GM21737 (cell line): Measurements from ENCODE around the gene SLC25A18.
"Not testable (repeated sequence)": the region's sequence is repeated elsewhere in the genome, so short reads cannot be mapped to it uniquely, and the experiment has no call there.

Experiments used
- ATAC-seq: cut with Tn5 transposase; IDR thresholded peaks from one replicate; pipeline ENCODE4 v1.9.1; 2021; ENCODE audit warnings: mild to moderate bottlenecking, moderate library complexity; ENCODE audit not compliant: unreplicated experiment

The SLC25A18 gene

DNA sequence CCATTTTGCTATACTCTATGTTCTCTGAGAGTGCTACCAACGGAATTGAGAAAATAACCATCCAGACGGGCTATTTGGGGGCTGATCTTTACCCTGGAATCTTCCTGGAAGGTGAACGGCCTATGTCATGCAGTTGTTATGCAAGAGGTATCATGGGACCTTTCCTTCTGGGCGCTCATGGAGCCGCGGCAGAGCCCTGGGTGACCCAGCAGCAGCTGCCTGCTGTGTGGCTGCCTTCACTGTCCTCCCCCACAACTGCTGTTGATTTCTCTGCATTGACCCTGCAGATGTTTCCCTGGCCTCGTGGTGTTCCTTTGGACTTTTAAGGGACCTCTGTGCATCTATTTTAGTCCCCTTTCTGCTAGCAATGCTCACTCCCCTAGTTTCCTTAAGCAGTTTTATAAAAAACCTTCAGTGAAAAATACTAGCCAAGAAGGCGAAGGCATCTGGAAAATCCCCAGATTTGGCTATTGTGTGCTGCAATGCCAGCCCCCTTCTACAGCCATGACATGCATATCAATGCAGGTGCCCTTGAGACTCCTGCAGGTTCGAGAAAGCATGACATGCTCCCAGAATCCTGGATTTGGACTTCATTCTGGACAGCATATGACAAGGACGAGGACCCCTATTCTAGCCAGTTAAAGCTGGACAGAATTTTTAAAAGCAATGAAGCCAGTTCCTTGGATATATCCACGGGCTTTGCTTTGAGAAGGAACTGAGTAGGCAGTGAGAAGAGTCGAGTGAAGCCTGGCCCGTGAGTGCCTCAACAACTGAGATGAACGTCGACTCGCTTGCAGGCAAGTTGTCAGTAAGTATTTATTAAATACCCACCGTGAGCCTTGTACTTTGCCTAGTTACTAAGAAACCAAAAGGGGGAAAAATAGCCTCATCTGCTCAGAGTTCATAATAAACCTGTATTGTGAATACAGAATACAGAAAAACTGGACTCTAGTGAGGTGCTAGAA, at the start of gene SLC25A18:
SLC25A18 (plus strand) TSS at position 593 of the 965 bp plus-strand sequence. CDS start 16,447 bp downstream, outside the sequence.
- ATAC-seq, result no peak

GRCh38 chr22:17513612-17514011, 49.7 kb upstream of the SLC25A18 start:
- no peak for ATAC-seq

GRCh38 chr22:17514084-17514483, 49.2 kb upstream of the SLC25A18 start:
- no peak for ATAC-seq

GRCh38 chr22:17518406-17518805, 44.9 kb upstream of the SLC25A18 start:
- no peak for ATAC-seq

GRCh38 chr22:17521971-17522370, 41.3 kb upstream of the SLC25A18 start:
- not testable (repeated sequence) for ATAC-seq

DNA sequence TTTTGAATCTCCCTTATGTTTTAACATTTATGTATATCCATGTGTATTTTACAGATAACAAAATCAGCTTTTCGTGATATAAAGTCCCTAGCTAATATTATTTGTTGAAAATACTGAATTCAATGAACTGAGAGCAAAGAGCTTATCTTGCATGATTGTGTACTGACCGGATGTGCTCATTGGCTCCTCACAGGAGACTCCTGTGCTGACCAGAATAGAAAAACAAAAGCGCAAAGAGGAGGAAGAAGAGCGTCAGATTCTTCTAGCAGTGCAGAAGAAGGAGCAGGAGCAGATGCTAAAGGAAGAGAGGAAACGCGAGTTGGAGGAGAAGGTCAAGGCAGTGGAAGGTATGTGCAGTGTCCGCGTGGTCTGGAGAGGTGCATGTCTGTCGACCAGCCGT, 39.4 kb upstream of the SLC25A18 start:
- no peak for ATAC-seq

GRCh38 chr22:17536269-17536668, 27.0 kb upstream of the SLC25A18 start:
- ATAC-seq, result no peak

- no peak for ATAC-seq
These were observed 26.1 kb upstream of the SLC25A18 start for GRCh38 chr22:17537155-17537554.

DNA sequence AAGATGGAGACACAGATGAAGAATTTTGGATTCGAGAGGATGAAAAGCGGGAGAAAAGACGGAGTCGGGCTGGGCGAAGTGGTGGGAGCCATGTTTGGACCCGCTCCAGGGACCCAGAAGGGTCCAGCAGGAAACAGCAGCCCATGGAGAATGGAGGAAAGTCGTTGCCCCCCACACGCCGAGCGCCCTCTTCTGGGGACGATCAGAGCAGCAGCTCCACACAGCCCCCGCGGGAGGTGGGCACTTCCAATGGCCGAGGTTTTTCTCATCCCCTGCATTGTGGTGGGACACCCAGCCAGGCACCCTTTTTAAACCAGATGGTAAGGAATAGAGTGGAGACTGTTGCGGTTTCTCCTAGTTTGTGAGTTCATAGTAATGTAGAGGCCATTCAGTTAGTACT, 22.8 kb upstream of the SLC25A18 start:
- no peak for ATAC-seq

DNA sequence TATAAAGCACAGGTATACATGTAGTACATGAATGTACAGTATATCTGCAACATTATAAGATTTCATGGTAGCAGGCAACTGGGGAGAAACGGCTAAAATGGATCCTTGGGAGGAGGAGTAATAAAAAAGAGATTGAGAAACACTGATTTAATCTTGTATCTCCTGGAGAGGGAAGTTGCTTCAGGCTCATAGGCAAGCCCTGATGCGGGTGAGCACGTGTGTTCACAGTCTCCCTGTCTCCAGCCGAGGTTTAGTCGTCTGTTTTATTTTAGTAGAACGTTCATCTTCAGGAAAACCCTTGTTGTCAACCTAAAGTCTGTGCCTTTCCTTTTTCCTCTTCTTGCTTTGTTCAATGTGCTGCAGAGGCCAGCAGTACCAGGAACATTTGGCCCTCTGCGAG, 21.8 kb upstream of the SLC25A18 start:
- no peak for ATAC-seq

GRCh38 chr22:17542452-17542851, 20.8 kb upstream of the SLC25A18 start:
- ATAC-seq, result no peak

DNA sequence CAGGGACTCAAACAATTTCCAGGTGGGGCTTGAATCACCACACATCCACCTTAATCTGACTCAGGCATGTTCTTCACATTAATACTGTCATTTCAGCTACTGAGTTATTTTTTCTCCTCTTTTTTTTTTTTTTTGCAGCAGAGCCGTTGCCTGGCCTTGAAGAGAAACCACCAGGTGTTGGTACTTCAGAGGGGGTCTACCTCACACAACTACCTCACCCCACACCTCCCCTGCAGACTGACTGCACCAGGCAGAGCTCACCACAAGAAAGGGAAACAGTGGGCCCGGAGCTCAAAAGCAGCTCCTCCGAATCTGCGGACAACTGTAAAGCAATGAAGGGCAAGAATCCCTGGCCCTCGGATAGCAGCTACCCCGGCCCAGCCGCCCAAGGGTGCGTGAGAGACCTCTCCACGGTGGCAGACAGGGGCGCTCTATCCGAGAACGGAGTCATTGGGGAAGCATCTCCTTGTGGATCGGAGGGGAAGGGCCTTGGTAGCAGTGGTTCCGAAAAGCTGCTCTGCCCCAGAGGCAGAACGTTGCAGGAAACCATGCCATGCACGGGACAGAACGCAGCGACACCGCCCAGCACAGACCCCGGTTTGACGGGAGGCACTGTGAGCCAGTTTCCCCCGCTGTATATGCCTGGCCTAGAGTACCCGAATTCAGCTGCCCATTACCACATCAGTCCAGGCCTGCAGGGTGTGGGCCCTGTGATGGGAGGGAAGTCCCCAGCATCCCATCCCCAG, 15.1 kb upstream of the SLC25A18 start:
- ATAC-seq, result no peak

- no peak for ATAC-seq
These were observed 14.6 kb upstream of the SLC25A18 start for GRCh38 chr22:17548756-17549035.

- ATAC-seq, result no peak
These were observed 14.1 kb upstream of the SLC25A18 start for GRCh38 chr22:17549183-17549582.

DNA sequence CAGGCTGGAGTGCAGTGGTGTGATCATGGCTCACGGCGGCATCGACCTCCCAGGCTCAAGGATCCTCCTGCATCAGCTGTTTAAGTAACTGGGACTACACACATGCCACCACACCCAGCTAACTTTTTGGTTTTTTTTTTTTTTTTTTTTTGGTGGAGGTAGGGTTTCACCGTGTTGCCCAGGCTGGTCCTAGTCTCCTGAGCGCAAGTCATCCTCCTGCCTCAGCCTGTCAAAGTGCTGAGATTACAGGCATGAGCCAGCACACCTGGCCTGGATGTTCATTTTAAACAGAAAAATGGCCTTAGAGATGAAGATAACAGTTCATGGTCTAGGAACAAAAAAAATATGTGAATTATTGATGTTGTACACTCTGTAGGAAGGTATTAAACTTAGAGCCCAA, 13.6 kb upstream of the SLC25A18 start:
- ATAC-seq, result no peak

GRCh38 chr22:17552737-17553136, 10.6 kb upstream of the SLC25A18 start:
- ATAC-seq, result no peak

DNA sequence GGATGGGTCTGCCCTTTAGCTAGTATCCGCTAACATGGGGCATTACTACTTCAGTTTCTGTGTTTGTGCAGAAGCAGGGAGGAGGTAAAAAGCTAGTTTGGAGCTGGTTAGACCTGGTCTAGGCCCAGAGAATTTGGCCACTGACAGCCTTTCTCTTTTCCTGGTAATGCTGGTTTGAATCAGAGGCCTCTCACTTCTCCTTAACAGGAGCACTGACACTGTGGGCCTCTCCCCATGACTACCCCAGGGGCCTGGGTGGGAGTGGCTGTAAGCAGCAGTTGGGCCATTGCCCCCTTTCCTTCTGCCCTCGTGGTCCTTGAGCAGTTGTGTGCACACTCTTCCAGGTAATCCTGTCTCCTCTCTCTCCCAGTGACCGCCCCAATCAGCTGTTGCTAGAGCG, 8.5 kb upstream of the SLC25A18 start:
- no peak for ATAC-seq

DNA sequence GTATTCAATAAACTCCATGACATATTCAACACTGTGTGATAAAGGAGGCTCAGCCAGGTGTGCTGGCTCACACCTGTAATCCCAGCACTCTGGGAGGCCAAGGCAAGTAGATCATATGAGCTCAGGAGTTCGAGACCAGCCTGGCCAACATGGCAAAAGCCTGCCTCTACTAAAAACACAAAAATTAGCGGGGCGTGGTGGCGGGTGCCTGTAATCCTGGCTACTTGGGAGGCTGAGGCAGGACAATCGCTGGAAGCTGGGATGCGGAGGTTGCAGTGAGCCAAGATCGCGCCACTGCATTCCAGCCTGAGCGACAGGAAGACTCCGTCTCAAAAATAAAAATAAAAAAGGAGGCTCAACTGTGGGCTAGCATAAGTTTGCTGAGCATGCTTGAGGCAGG, 4.1 kb upstream of the SLC25A18 start:
- no peak for ATAC-seq

- no peak for ATAC-seq
These were observed 666 bp downstream of the SLC25A18 start for GRCh38 chr22:17563936-17564391.

DNA sequence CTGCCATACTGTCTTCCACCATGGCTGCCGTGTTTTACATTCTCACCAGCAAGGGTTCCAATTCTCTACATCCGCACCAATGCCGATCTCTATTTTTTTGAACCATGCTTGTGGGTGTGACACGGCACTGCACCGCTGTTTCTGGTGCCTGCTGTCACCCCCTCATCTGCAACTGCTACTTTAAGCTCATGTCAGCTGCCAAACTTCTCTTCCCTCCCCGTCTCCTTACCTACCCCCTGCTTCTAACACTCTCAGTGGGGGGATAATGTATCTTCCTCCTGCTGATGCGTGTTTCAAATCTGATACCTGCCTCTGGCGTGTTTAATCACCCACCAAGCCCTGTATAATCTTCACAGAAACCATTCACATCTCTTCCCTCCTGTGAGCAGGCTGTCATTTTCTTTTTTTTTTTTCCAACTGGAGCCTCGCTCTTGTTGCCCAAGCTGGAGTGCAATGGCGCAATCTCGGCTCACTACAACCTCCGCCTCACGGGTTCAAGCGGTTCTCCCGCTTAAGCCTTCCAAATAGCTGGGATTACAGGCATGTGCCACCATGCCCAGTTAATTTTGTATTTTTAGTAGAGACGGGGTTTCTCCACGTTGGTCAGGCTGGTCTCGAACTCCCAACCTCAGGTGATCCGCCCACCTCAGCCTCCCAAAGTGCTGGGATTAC, 2.9 kb downstream of the SLC25A18 start:
- ATAC-seq, result not testable (repeated sequence)

GRCh38 chr22:17566776-17567175, 3.5 kb downstream of the SLC25A18 start:
- ATAC-seq, result no peak
